Measurements from ENCODE around the gene VIT. TPM values are rescaled to one million over a fixed set of nuclear protein-coding genes. Genes with fewer than 3 reads are reported as not detected.

VIT gene
- total RNA-seq, 1 donor from 2014 or later: 0.32 TPM

DNA sequence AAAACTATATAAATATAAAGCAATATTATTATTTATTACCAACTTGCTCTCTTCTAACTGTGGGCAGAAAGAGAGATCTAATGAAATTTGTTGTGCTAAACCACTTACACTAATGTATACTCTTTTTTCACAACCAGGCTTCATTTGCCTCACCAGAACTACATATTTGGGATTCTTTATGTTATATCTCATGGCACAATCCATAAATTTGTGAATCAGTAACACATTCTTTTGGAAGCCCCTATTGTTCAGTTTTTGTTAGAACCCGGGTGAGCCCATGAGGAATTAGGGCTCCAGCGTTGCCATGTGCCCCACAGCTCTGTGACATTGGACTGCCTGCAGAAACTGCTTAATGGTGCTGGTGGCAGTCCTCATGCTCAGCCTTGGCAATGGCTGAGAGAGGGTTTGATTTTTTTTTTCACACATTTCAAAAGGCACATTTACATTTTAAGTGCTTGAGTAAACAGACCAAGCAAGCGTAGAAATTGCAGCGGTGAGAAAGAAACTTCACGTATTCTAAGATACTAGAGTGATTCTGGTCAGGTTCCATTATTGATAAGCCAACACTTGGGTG is 15.3 kb downstream of the VIT start:
- Histone ChIP-seq H3K27ac (no peak overlapping the region), H3K27me3 (no peaks in the 10 kb centered on the region), H3K9me3 (no peaks in the 10 kb centered on the region), H3K4me3 (no peak overlapping the region), H3K4me1 (no peaks in the 10 kb centered on the region), H3K36me3 (no peaks in the 10 kb centered on the region)
- intact Hi-C loops (cut with DNase I): no loop called here
- no peak for ATAC-seq
- no peak for DNase-seq
- TF ChIP-seq, protein P1, sequence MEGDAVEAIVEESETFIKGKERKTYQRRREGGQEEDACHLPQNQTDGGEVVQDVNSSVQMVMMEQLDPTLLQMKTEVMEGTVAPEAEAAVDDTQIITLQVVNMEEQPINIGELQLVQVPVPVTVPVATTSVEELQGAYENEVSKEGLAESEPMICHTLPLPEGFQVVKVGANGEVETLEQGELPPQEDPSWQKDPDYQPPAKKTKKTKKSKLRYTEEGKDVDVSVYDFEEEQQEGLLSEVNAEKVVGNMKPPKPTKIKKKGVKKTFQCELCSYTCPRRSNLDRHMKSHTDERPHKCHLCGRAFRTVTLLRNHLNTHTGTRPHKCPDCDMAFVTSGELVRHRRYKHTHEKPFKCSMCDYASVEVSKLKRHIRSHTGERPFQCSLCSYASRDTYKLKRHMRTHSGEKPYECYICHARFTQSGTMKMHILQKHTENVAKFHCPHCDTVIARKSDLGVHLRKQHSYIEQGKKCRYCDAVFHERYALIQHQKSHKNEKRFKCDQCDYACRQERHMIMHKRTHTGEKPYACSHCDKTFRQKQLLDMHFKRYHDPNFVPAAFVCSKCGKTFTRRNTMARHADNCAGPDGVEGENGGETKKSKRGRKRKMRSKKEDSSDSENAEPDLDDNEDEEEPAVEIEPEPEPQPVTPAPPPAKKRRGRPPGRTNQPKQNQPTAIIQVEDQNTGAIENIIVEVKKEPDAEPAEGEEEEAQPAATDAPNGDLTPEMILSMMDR (IDR thresholded peaks at IDR 0.05): no peak

DNA sequence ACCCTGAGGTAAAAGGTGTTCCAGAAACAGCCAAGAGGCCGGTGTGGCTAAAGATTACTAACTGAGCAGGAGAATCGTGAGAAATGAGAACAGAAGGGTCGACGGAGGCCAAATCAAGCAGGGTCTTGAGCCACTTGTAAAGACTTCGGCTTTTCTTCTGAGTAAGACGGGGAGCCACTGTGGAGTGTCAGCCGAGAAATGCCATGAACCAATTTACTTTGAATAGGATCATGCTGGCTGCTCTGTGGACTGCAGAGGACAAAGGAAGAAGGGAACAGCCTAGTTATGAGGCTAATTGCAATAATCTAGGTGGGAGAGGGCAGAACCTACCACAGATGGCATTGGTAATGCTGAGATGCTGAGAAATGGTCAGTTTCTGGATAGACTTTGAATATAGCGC is 16.8 kb downstream of the VIT start:
- TF ChIP-seq, protein P1 (IDR thresholded peaks at IDR 0.05): no peak
- Histone ChIP-seq H3K36me3 (no peaks in the 10 kb centered on the region), H3K4me1 (no peaks in the 10 kb centered on the region), H3K27me3 (no peaks in the 10 kb centered on the region), H3K9me3 (no peaks in the 10 kb centered on the region), H3K27ac (no peak overlapping the region), H3K4me3 (no peak overlapping the region)
- ATAC-seq (no peak), DNase-seq (no peak)
- intact Hi-C loops (cut with DNase I): no loop called here

DNA sequence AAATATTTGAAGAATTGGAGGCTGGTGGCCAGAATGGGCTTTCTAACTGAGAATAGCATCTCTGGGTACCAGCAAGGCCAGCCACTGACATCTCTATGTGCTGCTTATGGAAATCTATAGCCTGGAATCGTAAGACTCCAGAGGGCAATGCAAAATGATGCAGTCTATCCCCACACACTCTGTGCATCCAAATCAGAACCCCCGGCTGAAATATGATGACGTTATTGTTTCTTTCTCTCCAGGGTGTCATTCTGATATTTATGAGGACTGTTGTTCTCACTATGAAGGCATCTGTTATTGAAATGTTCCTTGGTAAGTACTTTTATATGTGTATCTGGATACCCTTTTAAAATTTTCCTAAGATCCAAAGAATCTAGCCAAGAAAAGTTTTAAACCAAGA is 19.6 kb downstream of the VIT start:
- intact Hi-C loops (cut with DNase I): no loop called here
- TF ChIP-seq, protein P1 (IDR thresholded peaks at IDR 0.05): no peak
- no peak for ATAC-seq
- DNase-seq: no peak
- Histone ChIP-seq H3K27me3 (no peaks in the 10 kb centered on the region), H3K27ac (no peak overlapping the region), H3K36me3 (no peaks in the 10 kb centered on the region), H3K4me3 (no peak overlapping the region), H3K4me1 (no peaks in the 10 kb centered on the region), H3K9me3 (no peaks in the 10 kb centered on the region)

DNA sequence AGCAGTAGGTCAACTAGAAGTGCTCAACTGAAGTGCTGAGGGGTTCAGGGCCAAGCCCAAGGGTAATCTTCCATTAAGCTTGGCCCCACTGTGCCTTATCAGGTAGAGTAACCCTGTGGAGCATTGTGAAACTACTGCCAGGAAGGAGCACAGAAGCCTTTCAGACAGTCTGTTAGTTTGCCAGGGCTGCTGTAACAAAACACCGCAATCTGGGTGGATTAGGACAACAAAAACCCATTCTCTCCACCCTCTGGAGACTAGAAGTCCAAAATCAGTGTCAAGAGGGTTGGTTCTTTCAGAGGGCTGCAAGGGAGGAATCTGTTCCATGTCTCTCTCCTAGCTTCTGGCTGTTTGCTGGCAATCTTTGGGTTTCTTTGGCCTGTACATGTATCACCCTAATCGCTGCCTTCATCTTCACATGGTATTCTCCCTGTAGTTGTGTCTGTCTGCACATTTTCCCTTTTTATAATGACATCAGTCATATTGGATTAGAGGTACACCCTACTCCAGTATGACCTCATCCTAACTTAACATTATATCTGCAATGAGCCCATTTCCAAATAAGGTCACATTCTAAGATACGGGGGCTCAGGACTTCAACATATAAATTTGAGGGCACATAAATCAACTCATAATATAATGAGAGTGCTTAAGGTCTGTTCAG is 21.2 kb downstream of the VIT start:
- DNase-seq (no peak), ATAC-seq (no peak)
- H3K9me3 ChIP-seq: no peaks in the 10 kb centered on the region
- H3K4me3 ChIP-seq: no peak overlapping the region
- H3K36me3 ChIP-seq: no peaks in the 10 kb centered on the region
- TF ChIP-seq, protein P1 (IDR thresholded peaks at IDR 0.05): no peak
- H3K27me3 ChIP-seq: no peaks in the 10 kb centered on the region
- no peak overlapping the region for H3K27ac ChIP-seq
- intact Hi-C loops (cut with DNase I): no loop called here
- no peaks in the 10 kb centered on the region for H3K4me1 ChIP-seq

DNA sequence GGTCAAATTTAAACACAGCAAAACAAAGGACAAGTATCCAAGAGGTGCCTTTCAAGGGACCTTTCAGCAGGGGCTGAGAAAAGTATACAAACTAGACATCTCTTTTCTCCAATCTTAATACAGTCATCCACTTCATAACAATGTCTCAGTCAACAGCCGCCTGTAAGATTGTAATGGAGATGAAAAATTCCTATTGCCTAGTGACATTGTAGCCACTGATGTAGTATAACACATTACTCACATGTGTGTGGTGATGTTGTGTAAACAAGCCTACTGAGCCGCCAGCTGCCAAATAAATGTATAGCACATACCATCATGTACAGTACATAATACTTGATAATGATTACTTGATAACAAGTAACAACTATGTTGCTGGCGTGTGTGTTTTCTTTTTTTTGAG is 31.0 kb downstream of the VIT start:
- H3K4me1 ChIP-seq: no peaks in the 10 kb centered on the region
- intact Hi-C loops (cut with DNase I): no loop called here
- no peak for ATAC-seq
- no peak overlapping the region for H3K4me3 ChIP-seq
- H3K27me3 ChIP-seq: no peaks in the 10 kb centered on the region
- DNase-seq: no peak
- TF ChIP-seq, protein P1 (IDR thresholded peaks at IDR 0.05): no peak
- H3K9me3 ChIP-seq: no peaks in the 10 kb centered on the region
- no peak overlapping the region for H3K27ac ChIP-seq
- no peaks in the 10 kb centered on the region for H3K36me3 ChIP-seq
